MCF 10A (cell line): ENCODE measurements around the gene MEPE. TPM values are rescaled to one million over a fixed set of nuclear protein-coding genes. Genes with fewer than 3 reads are reported as not detected.

ENCODE experiments used
- BruUV-seq: library from RNA; stranded (reverse); fragments of 400-500 nt; replicated peaks from 2 replicates; lab custom pipeline; 2021; lab: Mats Ljungman, UMichigan
- CTCF ChIA-PET: fragments of 300-600 bp; sonication (Branson Sonifier 250); formaldehyde crosslinking; extraction: SDS; loops from one replicate; lab custom pipeline; 2021; ENCODE audit warnings: antibody characterized with exemption, inconsistent platforms; lab: Yijun Ruan, JAX
- POLR2A ChIA-PET: fragments of 300-600, 350-650 bp; sonication (Branson Sonifier 250); formaldehyde crosslinking; extraction: SDS; loops from one replicate; lab custom pipeline; 2020; ENCODE audit warnings: antibody characterized with exemption, inconsistent platforms; lab: Yijun Ruan, JAX
- DNase-seq: peaks from one replicate; pipeline ENCODE4 v3.0.0-alpha.2; 2018; ENCODE audit not compliant: unreplicated experiment
- H3K27ac Mint-ChIP-seq: one replicate; pipeline ENCODE4 v1.8.0; 2022; ENCODE audit warnings: mild to moderate bottlenecking, low read depth, mixed read lengths; ENCODE audit not compliant: unreplicated experiment
- H3K27me3 Mint-ChIP-seq: one replicate; pipeline ENCODE4 v1.8.0; 2022; ENCODE audit warnings: mixed read lengths; ENCODE audit not compliant: insufficient read depth, unreplicated experiment
- H3K36me3 Mint-ChIP-seq: one replicate; pipeline ENCODE4 v1.8.0; 2022; ENCODE audit warnings: mild to moderate bottlenecking, moderate library complexity, mixed read lengths; ENCODE audit not compliant: insufficient read depth, unreplicated experiment
- H3K4me1 Mint-ChIP-seq: one replicate; pipeline ENCODE4 v1.8.0; 2022; ENCODE audit warnings: mixed read lengths; ENCODE audit not compliant: insufficient read depth, unreplicated experiment
- H3K4me3 Mint-ChIP-seq: one replicate; pipeline ENCODE4 v1.8.0; 2022; ENCODE audit warnings: mild to moderate bottlenecking, moderate library complexity, mixed read lengths; ENCODE audit not compliant: unreplicated experiment
- H3K9me3 Mint-ChIP-seq: one replicate; pipeline ENCODE4 v1.8.0; 2022; ENCODE audit warnings: mixed read lengths; ENCODE audit not compliant: unreplicated experiment
- intact Hi-C: fragments of 100-400 bp; cut with micrococcal nuclease; formaldehyde crosslinking; loops from 2 replicates; pipeline ENCODE4 v1.14.1; 2022
- total RNA-seq: library from RNA; stranded (reverse); gene quantifications from 2 replicates; pipeline ENCODE4 v1.2.3, GENCODE V29; 2022
- TF ChIP-seq, protein P1 (sequence below): fragments of 200-600 bp; IDR thresholded peaks from one replicate; pipeline ENCODE4 v1.8.0; 2022; ENCODE audit warnings: antibody characterized with exemption, mild to moderate bottlenecking; ENCODE audit not compliant: unreplicated experiment

MEPE gene
- total RNA-seq, 1 experiment from 2014 or later: not detected

DNA sequence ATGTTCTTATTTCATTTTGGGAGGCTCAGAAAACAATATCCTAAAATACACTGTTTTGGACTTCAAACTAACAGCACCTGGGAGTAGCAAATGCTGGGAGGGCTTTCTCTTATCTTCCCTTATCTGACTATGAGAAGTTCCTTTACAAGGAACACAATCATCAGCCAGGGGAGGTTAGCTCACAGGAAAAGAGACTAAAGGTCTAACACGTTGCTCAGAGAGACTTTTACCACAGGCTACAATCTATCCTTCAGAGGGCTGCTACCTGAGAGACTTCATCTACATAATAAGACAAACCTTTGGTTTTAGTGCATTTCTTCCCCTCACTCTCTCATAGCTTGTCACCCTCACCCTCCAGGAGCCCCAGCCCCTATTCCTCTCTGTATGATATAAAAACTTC is 35.8 kb downstream of the MEPE start:
- ChIA-PET POLR2A (no interaction called here), CTCF (interaction anchor here (0.6 to 1.5 kb wide), 2 partner anchors 19 to 343 kb away, joined by 3 to 4 read pairs; no protein-coding TSS in a partner anchor)
- no peaks in the 10 kb centered on the region for H3K9me3 Mint-ChIP-seq
- BruUV-seq: no TSS peak
- no peak overlapping the region for H3K27ac Mint-ChIP-seq
- TF ChIP-seq, protein P1, sequence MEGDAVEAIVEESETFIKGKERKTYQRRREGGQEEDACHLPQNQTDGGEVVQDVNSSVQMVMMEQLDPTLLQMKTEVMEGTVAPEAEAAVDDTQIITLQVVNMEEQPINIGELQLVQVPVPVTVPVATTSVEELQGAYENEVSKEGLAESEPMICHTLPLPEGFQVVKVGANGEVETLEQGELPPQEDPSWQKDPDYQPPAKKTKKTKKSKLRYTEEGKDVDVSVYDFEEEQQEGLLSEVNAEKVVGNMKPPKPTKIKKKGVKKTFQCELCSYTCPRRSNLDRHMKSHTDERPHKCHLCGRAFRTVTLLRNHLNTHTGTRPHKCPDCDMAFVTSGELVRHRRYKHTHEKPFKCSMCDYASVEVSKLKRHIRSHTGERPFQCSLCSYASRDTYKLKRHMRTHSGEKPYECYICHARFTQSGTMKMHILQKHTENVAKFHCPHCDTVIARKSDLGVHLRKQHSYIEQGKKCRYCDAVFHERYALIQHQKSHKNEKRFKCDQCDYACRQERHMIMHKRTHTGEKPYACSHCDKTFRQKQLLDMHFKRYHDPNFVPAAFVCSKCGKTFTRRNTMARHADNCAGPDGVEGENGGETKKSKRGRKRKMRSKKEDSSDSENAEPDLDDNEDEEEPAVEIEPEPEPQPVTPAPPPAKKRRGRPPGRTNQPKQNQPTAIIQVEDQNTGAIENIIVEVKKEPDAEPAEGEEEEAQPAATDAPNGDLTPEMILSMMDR: no peak
- peaks cover 7% of the 10 kb centered on the region for H3K4me1 Mint-ChIP-seq
- H3K36me3 Mint-ChIP-seq: no peaks in the 10 kb centered on the region
- H3K4me3 Mint-ChIP-seq: no peak overlapping the region
- DNase-seq: no peak
- intact Hi-C loops: no loop called here
- H3K27me3 Mint-ChIP-seq: no peaks in the 10 kb centered on the region

DNA sequence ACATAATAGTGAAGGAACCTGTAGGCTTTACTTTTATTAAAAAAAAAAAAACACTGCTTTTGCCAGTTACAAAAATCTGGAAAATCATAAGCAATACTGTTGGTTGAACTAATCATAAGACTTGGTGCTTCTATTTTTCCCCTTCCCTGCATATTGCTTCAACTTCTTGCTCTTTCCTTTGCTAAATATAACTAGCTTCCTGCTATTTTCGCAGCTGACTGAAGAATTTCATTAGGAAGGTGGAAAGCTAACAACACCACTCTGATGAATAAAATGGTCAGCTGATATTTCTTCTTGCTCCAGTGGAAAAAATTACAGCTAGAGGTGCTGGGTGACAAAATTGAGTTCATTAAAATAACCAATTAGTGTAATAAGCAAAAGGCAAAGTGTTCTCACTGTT is 39.3 kb downstream of the MEPE start:
- no peaks in the 10 kb centered on the region for H3K9me3 Mint-ChIP-seq
- H3K4me3 Mint-ChIP-seq: no peak overlapping the region
- H3K4me1 Mint-ChIP-seq: no peaks in the 10 kb centered on the region
- intact Hi-C loops: no loop called here
- no peak for DNase-seq
- TF ChIP-seq, protein P1: no peak
- ChIA-PET POLR2A (no interaction called here), CTCF (interaction anchor here (1.0 to 1.1 kb wide), 2 partner anchors 26 to 102 kb away, joined by 4 to 6 read pairs; no protein-coding TSS in a partner anchor)
- BruUV-seq: no TSS peak
- no peaks in the 10 kb centered on the region for H3K36me3 Mint-ChIP-seq
- H3K27ac Mint-ChIP-seq: no peak overlapping the region
- no peaks in the 10 kb centered on the region for H3K27me3 Mint-ChIP-seq

DNA sequence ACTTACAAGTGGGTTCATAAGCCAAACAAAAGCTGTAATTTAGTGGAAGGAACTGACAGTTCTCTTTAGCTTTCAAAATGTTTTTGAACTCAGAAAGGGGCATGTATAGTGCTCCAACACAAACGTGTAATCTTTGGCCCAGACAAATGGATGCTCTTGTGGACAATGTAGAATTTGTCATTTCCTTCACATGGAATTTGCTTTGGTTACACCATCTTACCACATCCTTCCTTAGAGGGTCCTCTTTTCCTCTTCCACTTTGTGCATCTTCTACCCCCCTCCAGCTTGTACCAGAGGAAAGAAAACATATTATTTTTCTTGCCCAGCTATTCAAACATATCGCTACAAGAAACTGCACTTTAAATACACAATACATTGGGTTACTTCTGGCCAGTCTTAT is 42.4 kb downstream of the MEPE start:
- POLR2A ChIA-PET: interaction anchor here (0.5 kb wide), 1 partner anchor 22 kb away, joined by 3 read pairs; no protein-coding TSS in a partner anchor
- Mint-ChIP-seq H3K9me3 (no peaks in the 10 kb centered on the region), H3K36me3 (no peaks in the 10 kb centered on the region), H3K27ac (no peak overlapping the region), H3K27me3 (no peaks in the 10 kb centered on the region), H3K4me1 (no peaks in the 10 kb centered on the region), H3K4me3 (no peak overlapping the region)
- DNase-seq: no peak
- TF ChIP-seq, protein P1: no peak
- no TSS peak for BruUV-seq
- CTCF ChIA-PET: interaction anchor here (1.9 kb wide), 1 partner anchor 98 kb away, joined by 7 read pairs; no protein-coding TSS in a partner anchor
- intact Hi-C loops: no loop called here

DNA sequence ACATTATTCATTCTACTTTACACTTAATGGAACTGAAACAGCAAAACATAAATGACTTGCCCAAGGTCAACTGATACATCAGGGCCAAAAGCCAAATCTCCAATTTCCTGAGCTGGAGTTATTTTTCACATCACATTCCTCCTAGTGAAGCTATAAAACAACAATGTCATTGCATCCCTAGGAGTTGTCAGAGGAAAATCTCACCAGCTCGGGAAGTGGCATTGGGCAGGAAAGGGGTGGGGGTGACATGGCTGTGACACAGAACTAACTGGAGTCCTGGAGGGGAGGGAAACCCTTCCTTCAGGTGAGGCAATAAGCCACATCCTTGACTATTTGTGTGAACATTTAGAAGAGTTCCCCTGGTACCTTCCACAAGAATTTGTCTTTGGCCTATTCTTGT is 47.3 kb downstream of the MEPE start:
- CTCF ChIA-PET: no interaction called here
- H3K4me3 Mint-ChIP-seq: no peak overlapping the region

More for the DNA sequence above, 47.3 kb downstream of the MEPE start:
- Mint-ChIP-seq H3K36me3 (no peaks in the 10 kb centered on the region), H3K27ac (no peak overlapping the region), H3K27me3 (no peaks in the 10 kb centered on the region), H3K4me1 (peaks cover 7% of the 10 kb centered on the region), H3K9me3 (no peaks in the 10 kb centered on the region)
- BruUV-seq: no TSS peak
- TF ChIP-seq, protein P1: no peak
- POLR2A ChIA-PET: no interaction called here
- intact Hi-C loops: no loop called here
- no peak for DNase-seq
